H9 (cell line): ENCODE measurements around the gene WDR54. TPM values are rescaled to one million over a fixed set of nuclear protein-coding genes. Genes with fewer than 3 reads are reported as not detected.

ENCODE experiments used
- DNase-seq: peaks from one replicate; pipeline ENCODE4 v3.0.0-alpha.2; 2017
- H2AFZ ChIP-seq: one replicate; pipeline ENCODE4 v1.6.1; 2013; ENCODE audit warnings: mild to moderate bottlenecking, low read length, control low read depth, moderate library complexity
- H2AK5ac ChIP-seq: 2 replicates; pipeline ENCODE4 v1.6.1; 2013; ENCODE audit warnings: low read length, control low read depth, mixed read lengths; ENCODE audit not compliant: insufficient read length
- H2BK120ac ChIP-seq: one replicate; pipeline ENCODE4 v1.6.1; 2013; ENCODE audit warnings: low read depth, mild to moderate bottlenecking, low read length, control low read depth, inconsistent platforms; ENCODE audit not compliant: poor library complexity, severe bottlenecking
- H2BK12ac ChIP-seq: 2 replicates; pipeline ENCODE4 v1.6.1; 2013; ENCODE audit warnings: low read length, control low read depth, mixed read lengths, low read depth; ENCODE audit not compliant: insufficient read length
- H2BK15ac ChIP-seq: 2 replicates; pipeline ENCODE4 v1.6.1; 2013; ENCODE audit warnings: low read depth, low read length, control low read depth
- H2BK20ac ChIP-seq: one replicate; pipeline ENCODE4 v1.6.1; 2013; ENCODE audit warnings: low read depth, mild to moderate bottlenecking, low read length, control low read depth, inconsistent platforms; ENCODE audit not compliant: poor library complexity, severe bottlenecking
- H2BK5ac ChIP-seq: 2 replicates; pipeline ENCODE4 v1.6.1; 2013; ENCODE audit warnings: low read length, control low read depth, mixed read lengths; ENCODE audit not compliant: insufficient read length
- H3K14ac ChIP-seq: 2 replicates; pipeline ENCODE4 v1.6.1; 2013; ENCODE audit warnings: low read length, control low read depth; ENCODE audit not compliant: insufficient read depth
- H3K18ac ChIP-seq: 2 replicates; pipeline ENCODE4 v1.6.1; 2013; ENCODE audit warnings: low read depth, mild to moderate bottlenecking, mixed read lengths, low read length, control low read depth; ENCODE audit not compliant: insufficient read length
- H3K23ac ChIP-seq: 2 replicates; pipeline ENCODE4 v1.6.1; 2013; ENCODE audit warnings: low read length, control low read depth, mixed read lengths, low read depth; ENCODE audit not compliant: insufficient read length
- H3K23me2 ChIP-seq: 2 replicates; pipeline ENCODE4 v1.6.1; 2013; ENCODE audit warnings: low read depth, mild to moderate bottlenecking, mixed read lengths, low read length, control low read depth; ENCODE audit not compliant: insufficient read length, poor library complexity, severe bottlenecking
- H3K27ac ChIP-seq: 2 replicates; pipeline ENCODE4 v1.5.1; 2013; ENCODE audit warnings: low read length, control low read depth, mixed read lengths, low read depth; ENCODE audit not compliant: insufficient read length
- H3K27me3 ChIP-seq: 2 replicates; pipeline ENCODE4 v1.6.1; 2013; ENCODE audit warnings: low read length, control low read depth, inconsistent platforms; ENCODE audit not compliant: insufficient read depth
- H3K4ac ChIP-seq: 2 replicates; pipeline ENCODE4 v1.6.1; 2013; ENCODE audit warnings: low read depth, mild to moderate bottlenecking, control low read depth, inconsistent platforms, low read length, moderate library complexity
- H3K4me1 ChIP-seq: 2 replicates; pipeline ENCODE4 v1.6.1; 2013; ENCODE audit warnings: low read length, control low read depth, inconsistent platforms; ENCODE audit not compliant: insufficient read depth
- H3K4me2 ChIP-seq: 2 replicates; pipeline ENCODE4 v1.6.1; 2013; ENCODE audit warnings: low read length, control low read depth, mixed read lengths; ENCODE audit not compliant: insufficient read length, insufficient read depth
- H3K56ac ChIP-seq: 2 replicates; pipeline ENCODE4 v1.6.1; 2013; ENCODE audit warnings: low read depth, mild to moderate bottlenecking, mixed read lengths, low read length, control low read depth; ENCODE audit not compliant: insufficient read length
- H3K79me1 ChIP-seq: 2 replicates; pipeline ENCODE4 v1.6.1; 2013; ENCODE audit warnings: low read depth, mild to moderate bottlenecking, moderate library complexity, low read length, control low read depth, inconsistent platforms; ENCODE audit not compliant: insufficient read depth, poor library complexity, severe bottlenecking
- H3K79me2 ChIP-seq: 2 replicates; pipeline ENCODE4 v1.6.1; 2013; ENCODE audit warnings: low read length, control low read depth, inconsistent platforms; ENCODE audit not compliant: insufficient read depth
- H3K9ac ChIP-seq: 2 replicates; pipeline ENCODE4 v1.6.1; 2013; ENCODE audit warnings: low read length, control low read depth, mixed read lengths; ENCODE audit not compliant: insufficient read length; ENCODE audit errors: extremely low read depth
- H3K9me3 ChIP-seq: one replicate; pipeline ENCODE4 v1.6.1; 2013; ENCODE audit warnings: low read depth, low read length, inconsistent platforms; ENCODE audit not compliant: control insufficient read depth
- H3T11ph ChIP-seq: one replicate; pipeline ENCODE4 v1.6.1; 2013; ENCODE audit warnings: mild to moderate bottlenecking, low read length, control low read depth, inconsistent platforms
- H4K20me1 ChIP-seq: one replicate; pipeline ENCODE4 v1.6.1; 2013; ENCODE audit not compliant: control insufficient read depth, insufficient read length, insufficient read depth
- H4K5ac ChIP-seq: 2 replicates; pipeline ENCODE4 v1.6.1; 2013; ENCODE audit warnings: low read depth, mild to moderate bottlenecking, mixed read lengths, low read length, control low read depth; ENCODE audit not compliant: insufficient read length
- H4K8ac ChIP-seq: replicated peaks from 2 replicates; pipeline ENCODE4 v1.6.1; 2013; ENCODE audit warnings: low read length, control low read depth, mixed read lengths, low read depth; ENCODE audit not compliant: insufficient read length
- H4K91ac ChIP-seq: 2 replicates; pipeline ENCODE4 v1.6.1; 2013; ENCODE audit warnings: low read depth, mild to moderate bottlenecking, moderate library complexity, mixed read lengths, low read length, control low read depth; ENCODE audit not compliant: insufficient read length
- H3K27ac Mint-ChIP-seq, 3 experiments: 2 replicates in 2 of 3; 3 replicates in 1 of 3; pipeline ENCODE4 v1.8.0; 2020 to 2021; ENCODE audit warnings: mixed read lengths in 3 of 3, mild to moderate bottlenecking in 1 of 3, moderate library complexity in 1 of 3
- H3K27me3 Mint-ChIP-seq: 2 replicates; pipeline ENCODE4 v1.8.0; 2021; ENCODE audit warnings: low read depth, mild to moderate bottlenecking, moderate library complexity, mixed read lengths
- H3K36me3 Mint-ChIP-seq, 3 experiments: 2 replicates in 2 of 3; 3 replicates in 1 of 3; pipeline ENCODE4 v1.8.0; 2020 to 2021; ENCODE audit warnings: low read depth in 3 of 3, mixed read lengths in 3 of 3; ENCODE audit not compliant: insufficient read depth in 1 of 3
- H3K4me1 Mint-ChIP-seq, 2 experiments: 2 replicates each; pipeline ENCODE4 v1.8.0; 2020; ENCODE audit warnings: mixed read lengths in 2 of 2
- H3K4me3 Mint-ChIP-seq, 2 experiments: 2 replicates in 1 of 2; 3 replicates in 1 of 2; pipeline ENCODE4 v1.8.0; 2020 to 2021; ENCODE audit warnings: mild to moderate bottlenecking in 2 of 2, mixed read lengths in 2 of 2, moderate library complexity in 1 of 2
- H3K9me3 Mint-ChIP-seq, 2 experiments: 2 replicates in 1 of 2; 3 replicates in 1 of 2; pipeline ENCODE4 v1.8.0; 2020; ENCODE audit warnings: mild to moderate bottlenecking in 2 of 2, mixed read lengths in 2 of 2, moderate library complexity in 1 of 2
- WGBS: extraction: QIAGEN DNeasy Blood & Tissue Kit; methylation state at CpG from one replicate; pipeline ENCODE4 v1.1.7; 2013; ENCODE audit warnings: missing lambda C conversion rate, low lambda C conversion rate, mixed read lengths; ENCODE audit not compliant: insufficient read length; ENCODE audit errors: extremely low coverage; 5-methylcytosine and 5-hydroxymethylcytosine counted together
- total RNA-seq: library from RNA; stranded (reverse); gene quantifications from 2 replicates; pipeline ENCODE4 v1.2.1, GENCODE V29; 2021
- TF ChIP-seq, protein P1 (sequence below): fragments of 200-600 bp; sonication (generic); conservative IDR thresholded peaks from 3 replicates; pipeline ENCODE4 v1.8.0; 2021; ENCODE audit warnings: antibody characterized with exemption, mild to moderate bottlenecking

Gene WDR54
- total RNA-seq, 1 experiment from 2014 or later, result 66.4 TPM

GRCh38 chr2:74426181-74426758 is 4.7 kb downstream of the WDR54 start:
- H4K91ac ChIP-seq, result no peak overlapping the region
- H3K9me3 ChIP-seq, result no peaks in the 10 kb centered on the region
- H2BK120ac ChIP-seq, result no peak overlapping the region
- no peak overlapping the region for H2BK5ac ChIP-seq
- H4K20me1 ChIP-seq, result no peaks in the 10 kb centered on the region
- no peak overlapping the region for H4K8ac ChIP-seq
- no peak overlapping the region for H3T11ph ChIP-seq
- H3K23me2 ChIP-seq, result peaks cover 7% of the 10 kb centered on the region
- no peak overlapping the region for H4K5ac ChIP-seq
- no peaks in the 10 kb centered on the region for H3K4me1 ChIP-seq
- H3K18ac ChIP-seq, result no peak overlapping the region
- no CpG with 5 or more reads among the region's 14 CpGs for WGBS
- no peak overlapping the region for H2AFZ ChIP-seq
- Mint-ChIP-seq H3K4me1 (peaks cover 8 to 14% of the 10 kb centered on the region in 2 experiments), H3K36me3 (peaks cover 35 to 74% (median 70%) of the 10 kb centered on the region in 3 experiments), H3K9me3 (no peaks in the 10 kb centered on the region; a peak in 2 of 5 replicates), H3K27ac (peak overlapping the region in 2 of 3 experiments; percentile 29 to 65; a peak in 3 of 7 replicates), H3K4me3 (no peak overlapping the region), H3K27me3 (peaks cover 12% of the 10 kb centered on the region)
- no peaks in the 10 kb centered on the region for H3K79me2 ChIP-seq
- no peak overlapping the region for H3K23ac ChIP-seq
- H2BK15ac ChIP-seq, result no peak overlapping the region
- H3K4ac ChIP-seq, result no peak overlapping the region
- no peak overlapping the region for H2BK12ac ChIP-seq
- DNase-seq, result no peak
- H3K14ac ChIP-seq, result no peak overlapping the region
- H2AK5ac ChIP-seq, result no peak overlapping the region
- no peak overlapping the region for H3K56ac ChIP-seq
- no peak overlapping the region for H3K9ac ChIP-seq
- H3K27me3 ChIP-seq, result no peaks in the 10 kb centered on the region
- no peak overlapping the region for H3K4me2 ChIP-seq
- TF ChIP-seq, protein P1, sequence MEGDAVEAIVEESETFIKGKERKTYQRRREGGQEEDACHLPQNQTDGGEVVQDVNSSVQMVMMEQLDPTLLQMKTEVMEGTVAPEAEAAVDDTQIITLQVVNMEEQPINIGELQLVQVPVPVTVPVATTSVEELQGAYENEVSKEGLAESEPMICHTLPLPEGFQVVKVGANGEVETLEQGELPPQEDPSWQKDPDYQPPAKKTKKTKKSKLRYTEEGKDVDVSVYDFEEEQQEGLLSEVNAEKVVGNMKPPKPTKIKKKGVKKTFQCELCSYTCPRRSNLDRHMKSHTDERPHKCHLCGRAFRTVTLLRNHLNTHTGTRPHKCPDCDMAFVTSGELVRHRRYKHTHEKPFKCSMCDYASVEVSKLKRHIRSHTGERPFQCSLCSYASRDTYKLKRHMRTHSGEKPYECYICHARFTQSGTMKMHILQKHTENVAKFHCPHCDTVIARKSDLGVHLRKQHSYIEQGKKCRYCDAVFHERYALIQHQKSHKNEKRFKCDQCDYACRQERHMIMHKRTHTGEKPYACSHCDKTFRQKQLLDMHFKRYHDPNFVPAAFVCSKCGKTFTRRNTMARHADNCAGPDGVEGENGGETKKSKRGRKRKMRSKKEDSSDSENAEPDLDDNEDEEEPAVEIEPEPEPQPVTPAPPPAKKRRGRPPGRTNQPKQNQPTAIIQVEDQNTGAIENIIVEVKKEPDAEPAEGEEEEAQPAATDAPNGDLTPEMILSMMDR, result no peak
- H2BK20ac ChIP-seq, result no peak overlapping the region
- no peak overlapping the region for H3K27ac ChIP-seq
- H3K79me1 ChIP-seq, result no peaks in the 10 kb centered on the region
